Heart left ventricle (tissue), 13 donors: ENCODE measurements around the gene MEGF9.

Experiments used
- CTCF ChIP-seq, 12 donors: fragments of 200-600 bp; sonication (generic) in 4 of 12; IDR thresholded peaks; one replicate each; pipeline versions ENCODE4 v1.5.0 to v1.8.0; 2018 to 2022; ENCODE audit warnings: antibody characterized with exemption in 12 of 12, mild to moderate bottlenecking in 5 of 12
- POLR2A ChIP-seq, 2 donors: fragments of 450-650 bp; IDR thresholded peaks; one replicate each; pipeline ENCODE4 v1.6.1; 2017; ENCODE audit warnings: antibody characterized with exemption in 2 of 2, mild to moderate bottlenecking in 2 of 2, moderate library complexity in 2 of 2
- donor health status: ischemic (EF 13 %, LVEDD 7.1; RV severe dilation, severe dysfunction).
- donor health status: DM: no; HTN: yes; CAD: no.
- donor health status: DM: no; HTN: no; CAD: no.
- donor health status: ischemic (EF 25% LVEDD 6.9; RV normal size, moderate dysfunction).
- donor health status: ischemic (EF 25% LVEDD 5.7; RV mildly dilated, moderate dysfunction).
- donor health status: ischemic (EF 35%, LVEDD 5.7; RV mildly dilated, moderate dysfunction).
- donor health status: nonischemic (EF 11% LVEDD 7.7; RV severe dilation, severe dysfunction).
- donor health status: DM: yes; HTN: yes; CAD: no.
- donor health status: PGD.
- donor health status: ischemic (EF 29% LVEDD 5.4; RV normal size, mild dysfunction).
- donor health status: nonischemic (EF 23%, LVEDD 6.1; RV moderate dilation, normal function).

GRCh38 chr9:120564589-120564988 is 149.7 kb downstream of the MEGF9 start:
- TF ChIP-seq CTCF (IDR thresholded peaks at IDR 0.05) (no peak), POLR2A (IDR thresholded peaks at IDR 0.05) (no peak)
